GM19099 (cell line): ENCODE results near the gene DCLK1.

Source experiments
- POLR2A ChIP-seq: IDR thresholded peaks from 3 replicates; pipeline ENCODE4 v1.6.1; 2011; ENCODE audit warnings: low read depth; ENCODE audit not compliant: insufficient read length; ENCODE audit errors: extremely low read depth

Gene DCLK1

GRCh38 chr13:35965226-35965927 lies 165.8 kb downstream of the DCLK1 start:
- no peak for TF ChIP-seq POLR2A

- no peak for TF ChIP-seq POLR2A
Observed at GRCh38 chr13:35964863-35965180, 166.4 kb downstream of the DCLK1 start.

DNA sequence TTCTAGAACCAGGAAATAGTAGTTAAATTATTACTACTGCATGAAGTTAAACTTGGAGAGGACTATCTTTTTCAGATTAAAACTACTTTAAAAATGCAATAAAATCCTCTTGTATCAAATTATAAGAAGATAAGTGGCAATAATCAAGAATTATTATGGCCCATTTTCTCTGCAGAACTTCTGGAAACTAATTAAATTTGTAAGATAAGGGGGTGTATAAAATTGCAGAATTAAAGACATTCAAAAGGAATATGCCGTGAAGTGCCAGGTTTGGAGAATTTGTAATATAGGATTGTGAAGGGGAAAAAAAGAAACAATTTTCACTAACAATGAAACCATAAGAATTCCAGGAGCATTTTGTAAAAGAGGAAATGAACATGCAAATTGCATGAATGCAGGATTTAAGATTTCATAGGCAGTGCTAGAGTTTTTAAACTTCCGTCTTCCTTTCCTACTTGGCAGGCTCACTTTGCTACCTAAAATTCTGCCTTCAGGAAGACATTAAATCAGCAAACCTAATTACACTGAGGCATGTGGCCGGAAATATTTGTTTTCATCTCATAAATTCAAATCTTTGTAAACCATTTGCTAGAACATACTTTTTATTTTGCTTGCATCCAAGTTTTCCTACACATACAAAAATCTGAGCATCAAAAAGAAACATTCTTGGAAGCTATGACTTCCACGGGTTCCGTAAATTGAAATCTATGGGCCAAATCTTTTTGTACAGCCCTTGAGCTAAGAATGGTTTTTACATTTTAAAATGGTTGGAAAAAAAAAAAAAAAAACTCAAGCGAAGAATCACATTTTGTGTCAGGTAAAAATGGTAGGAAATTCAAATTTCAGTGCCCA lies 166.9 kb downstream of the DCLK1 start:
- no peak for TF ChIP-seq POLR2A

DNA sequence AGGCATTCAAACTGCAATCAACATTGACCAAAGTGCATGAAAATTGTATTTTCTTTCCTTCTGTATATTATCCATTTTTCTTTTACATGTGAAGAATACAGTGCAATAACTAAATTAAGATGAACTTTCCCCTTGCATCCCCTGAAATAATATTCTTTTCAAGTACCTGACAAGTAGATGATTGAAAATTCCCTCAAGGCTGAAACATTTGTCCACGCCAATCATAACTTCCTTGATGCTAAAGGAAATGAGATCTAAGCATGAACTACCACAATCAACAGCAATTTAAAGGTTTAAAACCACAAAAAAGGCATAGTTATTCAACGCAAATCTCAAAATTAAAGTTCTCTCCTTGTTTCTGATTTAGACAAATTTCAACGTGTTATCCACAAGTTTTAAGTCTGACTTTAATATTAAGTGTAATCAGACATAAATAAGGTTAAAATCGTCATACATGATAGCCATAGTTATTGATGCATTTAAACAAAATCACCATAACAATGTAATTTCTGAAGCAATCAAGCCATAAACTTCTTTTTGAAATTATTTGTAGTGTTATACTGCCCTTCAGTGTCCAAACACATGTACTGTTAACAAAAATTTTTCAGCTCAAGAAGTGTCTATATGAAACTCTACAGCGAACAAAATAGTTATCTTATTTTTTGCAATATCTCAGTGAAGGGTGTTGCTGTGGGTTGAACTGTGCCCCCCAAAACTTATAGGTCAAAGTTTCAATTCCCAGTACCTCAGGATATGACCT lies 169.5 kb downstream of the DCLK1 start:
- no peak for TF ChIP-seq POLR2A

DNA sequence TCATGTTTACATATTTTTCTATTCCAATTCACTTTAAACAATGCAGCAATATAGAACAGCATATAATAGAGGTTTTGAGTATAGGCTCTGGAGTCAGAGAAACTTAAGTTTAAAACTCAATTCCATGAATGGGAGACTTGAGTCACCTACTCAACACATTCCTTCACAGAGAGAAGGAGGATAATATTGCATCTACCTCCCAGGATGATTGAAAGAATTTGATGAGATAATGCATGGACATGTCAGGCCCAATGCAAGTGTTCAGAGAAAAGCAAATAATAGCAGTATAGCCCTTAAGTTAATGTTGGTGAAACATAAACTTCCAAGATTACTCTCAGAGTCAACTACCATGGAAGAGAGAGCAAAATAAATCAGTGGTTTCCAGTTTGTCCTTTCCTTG lies 170.2 kb downstream of the DCLK1 start:
- no peak for TF ChIP-seq POLR2A

- TF ChIP-seq POLR2A: no peak
Observed at GRCh38 chr13:35957996-35958395, 173.2 kb downstream of the DCLK1 start.

DNA sequence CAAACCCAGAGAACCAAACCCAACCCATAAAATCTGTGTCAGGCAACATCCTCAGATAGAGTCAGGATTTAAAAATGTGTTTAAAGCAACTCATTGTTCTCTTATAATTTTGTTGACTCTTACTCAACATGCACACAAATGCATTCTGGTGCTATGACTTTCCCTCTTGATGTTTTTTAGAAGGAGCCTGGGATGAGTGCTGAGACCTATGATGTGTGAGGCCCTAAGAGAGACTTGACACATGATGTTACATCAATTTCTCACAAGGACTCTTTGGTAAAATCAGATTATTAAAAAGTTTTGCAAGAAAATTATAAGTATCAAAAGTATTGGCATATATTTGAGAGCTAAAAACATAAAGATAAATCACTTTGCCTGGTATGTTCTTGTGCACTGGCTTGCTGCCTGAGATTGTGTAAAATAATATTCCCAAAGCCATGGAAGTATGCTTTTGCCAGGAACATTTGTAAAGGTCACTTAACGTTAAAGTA lies 173.9 kb downstream of the DCLK1 start:
- TF ChIP-seq POLR2A: no peak

DNA sequence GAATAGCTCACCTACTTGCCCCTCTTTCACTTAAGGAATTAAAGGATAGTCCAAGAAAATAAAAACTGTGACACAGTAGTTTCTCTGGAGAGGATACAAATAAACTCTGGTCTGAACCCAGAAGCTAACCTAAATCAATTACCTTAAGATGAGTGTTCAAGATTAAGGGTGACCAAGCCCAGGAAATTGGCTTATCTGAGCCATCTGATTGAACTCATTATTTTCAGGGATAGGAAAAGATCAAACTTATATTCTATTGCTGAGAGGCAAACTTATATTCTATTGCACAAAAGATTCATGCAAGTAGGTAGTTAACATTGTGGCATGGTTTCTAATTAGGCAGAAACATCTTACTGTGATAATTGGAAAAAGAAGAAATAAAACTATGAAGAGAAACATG lies 175.1 kb downstream of the DCLK1 start:
- TF ChIP-seq POLR2A: no peak

- TF ChIP-seq POLR2A: no peak
Observed at GRCh38 chr13:35954207-35954560, 177.0 kb downstream of the DCLK1 start.

DNA sequence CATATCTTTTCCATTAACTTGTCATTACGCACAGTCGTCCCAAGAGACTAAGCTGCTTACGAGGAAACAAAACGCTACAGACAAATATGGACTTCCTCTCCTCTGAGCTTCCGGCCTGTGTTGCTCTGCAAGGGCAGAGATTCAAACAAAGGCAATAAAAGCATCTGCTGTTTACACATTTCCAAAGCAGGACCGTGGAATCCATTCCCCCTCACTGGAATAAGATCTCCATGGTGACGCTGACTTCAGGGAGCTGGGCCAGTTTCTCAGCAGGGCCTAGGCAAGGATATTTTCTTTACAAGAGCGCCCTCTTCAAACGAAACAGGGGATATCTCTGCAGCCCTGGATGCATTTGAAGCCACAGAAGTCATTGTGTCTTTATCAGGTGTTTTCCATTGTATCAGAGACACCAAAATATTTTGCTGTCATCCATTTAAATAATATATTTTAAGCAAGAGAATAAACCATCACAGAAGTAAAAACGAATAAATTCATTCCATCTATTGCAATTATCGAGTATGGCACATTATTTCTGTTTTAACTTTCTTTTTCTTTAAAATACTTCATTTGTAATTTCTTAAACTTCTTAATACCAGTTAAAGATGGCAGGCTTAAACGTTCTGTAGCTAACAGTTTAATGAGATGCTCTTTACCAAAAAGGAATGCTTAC lies 177.5 kb downstream of the DCLK1 start:
- TF ChIP-seq POLR2A: no peak

DNA sequence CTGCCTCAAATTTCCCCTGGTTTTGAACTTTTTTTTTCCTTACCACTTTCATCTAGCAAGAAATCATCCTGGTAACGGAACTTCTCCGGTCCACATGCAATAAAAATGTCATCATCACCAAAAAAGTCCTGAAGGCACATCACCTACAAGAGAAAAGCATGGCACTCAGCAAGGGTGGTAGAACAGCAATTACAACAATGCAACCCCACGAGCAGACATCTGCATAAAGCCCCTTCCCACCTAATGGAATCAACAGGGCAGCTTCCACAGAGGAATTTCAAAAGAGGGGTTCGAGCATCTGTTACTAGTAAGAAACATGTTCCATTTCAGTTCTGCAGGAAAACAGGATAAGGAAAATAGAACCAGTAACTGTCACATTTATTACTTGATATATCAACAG lies 183.9 kb downstream of the DCLK1 start:
- no peak for TF ChIP-seq POLR2A

DNA sequence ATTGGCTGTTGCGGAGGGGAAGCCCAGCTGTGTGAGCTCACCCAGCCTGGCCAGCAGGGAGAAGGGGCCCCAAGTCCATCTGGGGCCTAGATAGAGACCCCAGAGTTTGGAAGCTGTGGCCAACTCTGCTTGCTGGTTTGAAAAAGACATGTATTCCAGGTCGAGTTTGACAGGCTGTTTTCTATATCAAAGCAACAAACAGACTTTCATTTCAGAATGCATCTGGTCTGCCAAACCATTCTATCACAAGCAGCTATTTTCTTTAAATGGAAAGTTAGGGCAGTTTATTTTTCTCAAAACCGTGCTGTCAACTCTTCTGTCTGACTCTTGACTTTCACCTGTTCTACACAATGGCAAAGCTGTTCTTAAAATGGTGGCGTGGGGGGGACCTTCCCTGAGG lies 185.8 kb downstream of the DCLK1 start:
- no peak for TF ChIP-seq POLR2A

- no peak for TF ChIP-seq POLR2A
Observed at GRCh38 chr13:35941374-35941773, 189.8 kb downstream of the DCLK1 start.

DNA sequence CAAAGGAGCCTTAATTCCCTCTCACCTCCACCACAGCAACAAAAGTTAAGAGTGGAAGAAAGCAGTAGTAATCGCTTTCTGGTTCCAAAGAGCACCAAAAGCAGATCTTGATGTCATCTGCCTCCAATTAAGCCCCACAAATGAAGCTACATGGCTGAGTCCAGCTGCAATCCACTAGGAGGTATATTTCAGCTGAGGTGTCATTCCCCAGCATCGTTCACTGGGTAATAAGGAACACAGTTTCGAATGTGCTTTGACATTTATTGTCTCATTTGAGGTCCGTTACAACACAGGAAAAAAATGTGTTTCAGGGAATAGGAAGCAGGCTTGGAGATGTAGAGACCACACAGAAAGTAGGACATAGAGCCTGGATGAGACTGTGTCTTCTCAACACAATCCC lies 190.4 kb downstream of the DCLK1 start:
- TF ChIP-seq POLR2A: no peak
